IgD-negative memory B cell (primary cell): ENCODE measurements around the gene CAST. TPM values are rescaled to one million over a fixed set of nuclear protein-coding genes. Genes with fewer than 3 reads are reported as not detected.
A peak's percentile ranks its signal among the peaks of the same experiment; 100 is the strongest.

Experiments used
- H3K27ac Mint-ChIP-seq, 3 donors: one replicate each; pipeline ENCODE4 v1.8.0; 2020 to 2022; ENCODE audit warnings: mild to moderate bottlenecking in 3 of 3, mixed read lengths in 3 of 3, moderate library complexity in 1 of 3
- H3K27me3 Mint-ChIP-seq: one replicate; pipeline ENCODE4 v1.8.0; 2021; ENCODE audit warnings: mixed read lengths
- H3K36me3 Mint-ChIP-seq: one replicate; pipeline ENCODE4 v1.8.0; 2020; ENCODE audit warnings: mild to moderate bottlenecking, mixed read lengths
- H3K4me1 Mint-ChIP-seq, 3 donors: one replicate each; pipeline ENCODE4 v1.8.0; 2020 to 2022; ENCODE audit warnings: mixed read lengths in 3 of 3, mild to moderate bottlenecking in 1 of 3
- H3K4me3 Mint-ChIP-seq, 4 donors: one replicate each; pipeline ENCODE4 v1.8.0; 2020 to 2022; ENCODE audit warnings: mild to moderate bottlenecking in 4 of 4, mixed read lengths in 4 of 4, moderate library complexity in 3 of 4
- H3K9me3 Mint-ChIP-seq, 3 donors: one replicate each; pipeline ENCODE4 v1.8.0; 2020 to 2021; ENCODE audit warnings: mixed read lengths in 3 of 3, mild to moderate bottlenecking in 1 of 3
- polyA plus RNA-seq: library from polyadenylated mRNA; unstranded; fragments of 300-500 nt; fragmentation: Illumina TruSeq; gene quantifications from one replicate; pipeline ENCODE4 v1.2.3, GENCODE V29; 2021

CAST gene
- polyA plus RNA-seq, 1 donor from 2014 or later = 71.7 TPM

- Mint-ChIP-seq H3K9me3 (no peaks in the 10 kb centered on the region), H3K36me3 (peaks cover 6% of the 10 kb centered on the region), H3K27me3 (peaks cover 18% of the 10 kb centered on the region), H3K4me1 (peaks cover 12 to 22% (median 17%) of the 10 kb centered on the region in 3 donors), H3K27ac (no peak overlapping the region), H3K4me3 (no peak overlapping the region)
Measured at GRCh38 chr5:96652769-96653454, 9.3 kb upstream of the CAST start.

DNA sequence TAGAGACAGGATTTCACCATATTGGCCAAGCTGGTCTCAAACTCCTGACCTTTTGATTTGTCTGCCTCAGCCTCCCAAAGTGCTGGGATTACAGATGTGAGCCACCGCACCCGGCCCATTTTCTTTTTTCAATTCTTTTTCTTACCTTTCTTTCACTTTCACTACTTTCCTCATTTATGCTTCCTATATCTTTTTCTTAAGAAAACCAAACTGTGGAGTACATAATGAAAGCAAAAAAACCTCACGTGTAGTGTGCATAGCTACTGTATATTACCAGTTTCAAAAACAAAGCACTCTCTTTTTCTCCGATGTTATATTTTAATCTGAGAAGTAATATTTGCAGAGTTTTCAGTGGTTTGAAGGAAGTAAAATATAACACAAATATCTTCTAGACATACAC lies 8.0 kb upstream of the CAST start:
- Mint-ChIP-seq H3K36me3 (peaks cover 6% of the 10 kb centered on the region), H3K4me1 (peaks cover 10 to 20% (median 14%) of the 10 kb centered on the region in 3 donors), H3K27ac (peak overlapping the region in 1 of 3 donors; percentile 17), H3K4me3 (peak overlapping the region in 3 of 4 donors; percentile 25 to 70 (median 42)), H3K27me3 (peaks cover 18% of the 10 kb centered on the region), H3K9me3 (no peaks in the 10 kb centered on the region)

DNA sequence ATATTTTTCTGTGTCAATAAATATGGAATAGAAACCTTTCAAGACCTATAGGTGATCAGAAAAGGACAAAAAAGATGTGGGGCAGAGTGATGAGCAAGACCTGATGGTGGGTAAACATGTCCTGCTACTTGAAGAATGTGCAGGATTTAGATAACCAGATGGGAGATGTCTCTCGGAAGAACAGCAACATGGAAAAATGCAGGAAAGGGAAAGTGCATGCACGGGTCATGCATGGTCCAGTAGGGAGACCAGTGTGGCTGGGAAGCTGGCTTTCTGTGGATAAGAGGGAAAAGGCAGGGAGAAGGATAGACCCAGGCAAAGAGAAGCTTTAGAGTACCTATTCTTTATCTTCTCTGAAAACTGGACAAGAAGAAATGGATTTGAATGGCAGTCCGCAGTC lies 7.1 kb upstream of the CAST start:
- H3K4me3 Mint-ChIP-seq = peak overlapping the region in 1 of 4 donors; percentile 24
- H3K9me3 Mint-ChIP-seq = no peaks in the 10 kb centered on the region
- peak overlapping the region in 2 of 3 donors; percentile 10 to 24 for H3K27ac Mint-ChIP-seq
- H3K36me3 Mint-ChIP-seq = peaks cover 6% of the 10 kb centered on the region
- peaks cover 13 to 24% (median 16%) of the 10 kb centered on the region in 3 donors for H3K4me1 Mint-ChIP-seq
- peaks cover 18% of the 10 kb centered on the region for H3K27me3 Mint-ChIP-seq

DNA sequence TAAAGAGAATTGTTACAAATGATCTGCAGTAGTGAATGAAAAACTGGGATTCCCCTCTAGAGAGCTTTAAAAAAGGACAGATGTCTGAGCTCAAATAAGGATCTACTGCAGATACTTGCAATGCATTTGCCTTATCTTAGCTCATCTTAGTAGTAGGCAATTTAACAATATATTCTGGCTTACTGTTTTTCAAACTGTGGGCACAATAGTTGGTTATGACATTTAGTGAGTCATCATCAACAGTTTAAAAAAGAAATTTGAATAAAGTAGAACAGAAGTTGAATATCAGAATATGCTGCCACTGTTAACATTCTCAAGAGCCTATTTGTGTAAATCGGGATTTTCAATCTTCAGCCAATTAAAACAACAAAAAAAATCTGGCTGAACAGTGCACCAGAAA lies 6.7 kb upstream of the CAST start:
- H3K4me3 Mint-ChIP-seq = no peak overlapping the region
- H3K9me3 Mint-ChIP-seq = no peaks in the 10 kb centered on the region
- no peak overlapping the region for H3K27ac Mint-ChIP-seq
- peaks cover 18% of the 10 kb centered on the region for H3K27me3 Mint-ChIP-seq
- peaks cover 15 to 28% (median 19%) of the 10 kb centered on the region in 3 donors for H3K4me1 Mint-ChIP-seq
- H3K36me3 Mint-ChIP-seq = peaks cover 6% of the 10 kb centered on the region

GRCh38 chr5:96657068-96657467 lies 5.1 kb upstream of the CAST start:
- H3K4me3 Mint-ChIP-seq = peak overlapping the region in 3 of 4 donors; percentile 28 to 72 (median 55)
- H3K27me3 Mint-ChIP-seq = peaks cover 14% of the 10 kb centered on the region
- H3K27ac Mint-ChIP-seq = peak overlapping the region in 2 of 3 donors; percentile 1 to 3
- no peaks in the 10 kb centered on the region for H3K9me3 Mint-ChIP-seq
- H3K36me3 Mint-ChIP-seq = peaks cover 5% of the 10 kb centered on the region
- H3K4me1 Mint-ChIP-seq = peaks cover 22 to 34% (median 28%) of the 10 kb centered on the region in 3 donors

DNA sequence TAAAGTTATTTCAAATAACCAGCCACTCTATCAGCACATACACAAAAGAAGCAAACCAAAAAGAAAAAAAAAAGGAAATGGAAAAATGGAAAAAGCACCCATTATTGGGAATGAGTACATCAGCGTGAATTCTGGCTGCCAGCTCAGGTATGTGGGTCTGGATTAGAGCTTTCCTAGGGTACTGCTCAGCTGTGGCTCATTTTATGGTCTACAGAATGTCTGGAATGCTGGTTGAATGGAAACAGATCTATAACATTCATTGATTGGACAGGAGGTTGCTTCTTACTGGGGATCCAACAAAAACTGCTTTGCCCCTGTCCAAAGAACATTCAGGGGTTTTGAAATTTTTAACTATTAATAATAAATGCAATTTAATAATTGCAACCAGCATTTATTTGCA lies 3.9 kb upstream of the CAST start:
- Mint-ChIP-seq H3K36me3 (peaks cover 5% of the 10 kb centered on the region), H3K27ac (no peak overlapping the region), H3K27me3 (peaks cover 10% of the 10 kb centered on the region), H3K9me3 (no peaks in the 10 kb centered on the region), H3K4me1 (peaks cover 26 to 38% (median 33%) of the 10 kb centered on the region in 3 donors), H3K4me3 (no peak overlapping the region)

GRCh38 chr5:96659170-96659569 lies 3.0 kb upstream of the CAST start:
- H3K4me3 Mint-ChIP-seq = peak overlapping the region in 2 of 4 donors; percentile 17 to 31
- H3K27me3 Mint-ChIP-seq = peaks cover 7% of the 10 kb centered on the region
- H3K36me3 Mint-ChIP-seq = peaks cover 5% of the 10 kb centered on the region
- no peak overlapping the region for H3K27ac Mint-ChIP-seq
- H3K9me3 Mint-ChIP-seq = no peaks in the 10 kb centered on the region
- peaks cover 32 to 45% (median 37%) of the 10 kb centered on the region in 3 donors for H3K4me1 Mint-ChIP-seq

DNA sequence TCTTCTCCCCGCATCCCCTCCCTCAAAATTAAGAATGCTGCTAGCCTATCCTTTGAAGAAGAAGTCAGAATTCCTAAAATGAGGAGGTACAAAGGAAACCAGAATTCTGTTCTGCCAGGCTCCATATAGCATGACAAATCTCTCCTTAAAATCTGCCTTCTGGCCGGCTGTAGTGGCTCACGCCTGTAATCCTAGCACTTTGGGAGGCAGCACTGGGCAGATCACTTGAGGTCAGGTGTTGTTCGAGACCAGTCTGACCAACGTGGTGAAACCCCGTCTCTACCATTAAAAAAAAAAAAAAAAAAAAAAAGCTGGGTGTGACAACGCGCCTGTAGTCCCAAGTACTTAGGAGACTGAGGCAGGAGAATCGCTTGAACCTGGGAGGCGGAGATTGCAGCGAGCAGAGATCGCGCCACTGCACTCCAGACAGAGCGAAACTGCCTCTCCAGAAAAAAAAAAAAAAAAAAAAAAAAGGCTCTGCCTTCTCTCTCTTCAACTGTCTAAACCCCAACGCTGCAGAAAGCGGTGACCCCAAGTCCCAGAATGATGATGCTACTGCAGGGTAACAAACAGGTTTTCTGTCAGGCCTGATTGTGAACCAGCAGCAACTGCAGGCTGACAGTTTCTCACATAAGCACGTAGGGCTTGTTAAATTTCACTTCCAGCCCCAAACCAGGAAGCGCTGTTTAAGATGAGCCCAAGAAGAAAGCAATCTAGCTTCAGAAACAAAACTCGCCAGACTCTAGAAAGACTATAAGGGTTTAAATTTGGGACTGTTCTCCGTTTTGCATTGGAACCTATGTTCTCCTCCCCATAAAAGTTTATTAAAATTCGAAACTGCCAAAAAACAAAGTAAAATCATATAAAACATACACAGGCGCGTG lies 963 bp upstream of the CAST start:
- H3K4me3 Mint-ChIP-seq = peak overlapping the region; percentile 98 to 99 (median 99)

DNA sequence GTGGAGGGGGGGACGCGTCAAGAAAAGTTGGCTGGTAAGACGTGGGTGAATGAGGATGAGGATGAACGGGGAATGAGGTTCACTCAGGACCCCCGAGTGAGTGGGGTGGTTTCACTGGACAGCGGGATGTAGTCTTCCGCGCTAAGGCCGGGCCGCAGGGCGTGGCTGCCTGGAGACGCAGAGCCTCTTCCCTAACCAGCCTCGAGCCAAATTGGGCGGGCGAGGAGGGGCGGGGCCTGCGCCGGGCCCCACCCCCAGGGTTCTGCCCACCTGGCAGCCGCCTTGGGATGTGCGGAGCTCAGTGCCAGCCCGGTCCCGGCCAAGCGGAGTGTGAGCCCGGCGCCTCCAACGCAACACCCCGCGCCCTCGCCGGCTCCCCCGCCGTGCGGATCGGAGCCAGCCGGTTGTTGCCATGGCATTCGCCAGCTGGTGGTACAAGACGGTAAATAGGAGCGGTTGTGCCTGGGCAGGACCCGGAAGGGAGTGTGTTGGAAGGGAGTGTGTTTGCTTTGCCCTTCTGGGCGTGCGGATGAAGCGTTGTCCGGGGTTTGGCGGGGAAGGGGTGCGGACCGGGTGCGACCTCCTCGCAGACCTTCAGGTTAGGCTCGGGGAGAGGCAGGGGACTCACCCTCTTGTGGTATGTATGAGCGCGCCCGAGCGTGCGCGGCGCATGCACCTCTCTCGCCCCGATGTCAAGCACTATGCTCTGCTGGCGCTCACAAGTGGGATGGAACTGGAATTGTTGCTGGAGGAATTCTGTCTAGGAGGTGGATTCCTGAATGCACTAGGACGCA lies 746 bp downstream of the CAST start:
- H3K27me3 Mint-ChIP-seq = peaks cover 1% of the 10 kb centered on the region
- H3K36me3 Mint-ChIP-seq = no peaks in the 10 kb centered on the region
- peak overlapping the region; percentile 89 to 99 (median 98) for H3K27ac Mint-ChIP-seq
- peak overlapping the region; percentile 98 to 99 (median 98) for H3K4me3 Mint-ChIP-seq
- peaks cover 32 to 46% (median 38%) of the 10 kb centered on the region in 3 donors for H3K4me1 Mint-ChIP-seq
- H3K9me3 Mint-ChIP-seq = no peaks in the 10 kb centered on the region

More for the DNA sequence above, 963 bp upstream of the CAST start:
- no peaks in the 10 kb centered on the region for H3K9me3 Mint-ChIP-seq
- H3K4me1 Mint-ChIP-seq = peaks cover 37 to 45% (median 40%) of the 10 kb centered on the region in 3 donors
- peaks cover 2% of the 10 kb centered on the region for H3K36me3 Mint-ChIP-seq
- H3K27me3 Mint-ChIP-seq = peaks cover 1% of the 10 kb centered on the region
- H3K27ac Mint-ChIP-seq = peak overlapping the region; percentile 95 to 99 (median 97)

DNA sequence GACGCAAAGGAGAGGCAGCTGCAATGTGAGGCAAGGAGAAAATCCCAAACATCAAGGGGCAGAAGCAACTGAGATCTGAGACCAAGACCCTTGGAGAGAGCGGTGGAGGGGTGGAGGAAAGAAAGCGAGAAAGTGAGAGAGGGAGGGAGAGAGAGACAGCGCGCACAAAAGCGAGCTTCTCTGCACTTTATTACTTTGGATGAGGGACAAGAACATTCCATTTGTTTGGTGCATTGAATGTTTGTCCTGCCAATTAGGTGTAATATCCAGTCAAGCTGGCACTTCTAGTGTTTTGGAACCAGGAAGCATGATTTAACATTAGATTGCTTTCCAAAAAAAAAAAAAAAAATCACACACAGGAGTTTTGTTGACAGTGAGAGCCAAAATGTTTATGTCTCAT lies 1.4 kb downstream of the CAST start:
- H3K27me3 Mint-ChIP-seq = peaks cover 1% of the 10 kb centered on the region
- peak overlapping the region; percentile 89 to 99 (median 98) for H3K27ac Mint-ChIP-seq

DNA sequence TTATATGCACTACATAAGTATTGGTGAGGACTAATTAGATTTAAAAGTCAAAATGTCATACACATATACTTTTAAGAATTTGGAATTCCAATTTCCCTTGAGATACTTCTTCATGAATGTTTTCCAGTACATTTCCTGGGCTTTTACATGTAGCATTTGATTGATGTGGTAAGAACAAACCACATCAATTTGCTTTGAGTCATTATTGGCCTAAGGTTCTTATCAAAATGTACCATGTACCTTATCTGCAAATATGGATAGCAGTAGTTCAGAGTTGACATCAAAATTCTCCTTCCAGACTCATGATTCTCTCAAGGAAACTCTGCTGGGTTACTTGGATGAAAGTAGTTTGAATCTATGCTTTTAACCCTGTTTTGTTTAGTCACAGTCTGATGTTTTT lies 2.5 kb downstream of the CAST start:
- peak overlapping the region in 2 of 4 donors; percentile 30 to 99 for H3K4me3 Mint-ChIP-seq
- H3K4me1 Mint-ChIP-seq = peaks cover 35 to 54% (median 46%) of the 10 kb centered on the region in 3 donors
- peaks cover 1% of the 10 kb centered on the region for H3K36me3 Mint-ChIP-seq
- H3K9me3 Mint-ChIP-seq = no peaks in the 10 kb centered on the region
- peaks cover 1% of the 10 kb centered on the region for H3K27me3 Mint-ChIP-seq
- H3K27ac Mint-ChIP-seq = peak overlapping the region in 2 of 3 donors; percentile 3 to 10

More for the DNA sequence above, 1.4 kb downstream of the CAST start:
- peak overlapping the region; percentile 98 to 99 (median 98) for H3K4me3 Mint-ChIP-seq
- H3K36me3 Mint-ChIP-seq = no peaks in the 10 kb centered on the region
- no peaks in the 10 kb centered on the region for H3K9me3 Mint-ChIP-seq
- peaks cover 32 to 51% (median 45%) of the 10 kb centered on the region in 3 donors for H3K4me1 Mint-ChIP-seq

GRCh38 chr5:96668725-96669124 lies 6.5 kb downstream of the CAST start:
- H3K27me3 Mint-ChIP-seq = no peaks in the 10 kb centered on the region

DNA sequence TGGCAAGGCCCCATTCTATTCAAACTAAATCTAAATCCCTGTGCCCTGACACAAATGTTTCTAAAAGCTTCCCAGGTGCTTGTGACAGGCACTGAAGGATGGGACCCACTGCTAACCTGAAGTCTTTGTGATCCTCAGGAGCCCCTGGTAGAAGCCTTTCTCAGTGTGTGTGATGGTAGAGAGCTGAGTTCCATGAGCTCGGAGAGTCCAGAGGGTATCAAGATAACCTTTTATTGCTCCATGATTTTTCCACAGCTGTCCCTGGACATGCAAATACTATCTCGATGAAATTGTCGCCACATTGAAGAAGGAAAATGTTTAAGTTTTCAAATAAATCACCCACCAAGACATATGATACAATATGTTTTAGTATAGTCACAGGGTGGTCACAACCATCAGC lies 7.7 kb downstream of the CAST start:
- H3K27ac Mint-ChIP-seq = no peak overlapping the region
- H3K4me1 Mint-ChIP-seq = peaks cover 21 to 41% (median 26%) of the 10 kb centered on the region in 3 donors
- H3K4me3 Mint-ChIP-seq = peak overlapping the region in 1 of 4 donors; percentile 44
- H3K9me3 Mint-ChIP-seq = no peaks in the 10 kb centered on the region
- H3K36me3 Mint-ChIP-seq = peaks cover 1% of the 10 kb centered on the region
- no peaks in the 10 kb centered on the region for H3K27me3 Mint-ChIP-seq

More at GRCh38 chr5:96668725-96669124, 6.5 kb downstream of the CAST start:
- Mint-ChIP-seq H3K4me1 (peaks cover 26 to 51% (median 29%) of the 10 kb centered on the region in 3 donors), H3K36me3 (peaks cover 1% of the 10 kb centered on the region), H3K9me3 (no peaks in the 10 kb centered on the region), H3K27ac (peak overlapping the region in 1 of 3 donors; percentile 39), H3K4me3 (no peak overlapping the region)

DNA sequence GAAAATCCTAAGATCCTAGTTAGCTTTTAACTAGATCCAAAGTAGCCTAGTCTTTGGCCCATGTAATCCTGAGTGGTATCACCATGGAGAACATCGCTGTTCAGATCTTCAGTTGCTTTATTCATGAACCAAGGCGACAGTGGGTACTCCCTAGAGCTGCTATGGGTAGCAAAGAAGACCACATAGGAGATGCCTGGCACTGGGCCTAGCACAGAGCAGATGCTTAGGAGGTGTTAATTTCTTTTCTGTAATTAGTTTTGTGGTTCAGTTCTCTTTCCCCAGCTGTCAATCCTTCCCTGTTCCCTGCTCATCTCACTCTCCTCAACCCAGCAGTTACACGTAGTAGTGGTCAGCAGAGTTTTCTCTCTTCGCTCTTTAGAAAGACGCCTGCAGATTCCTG lies 9.3 kb downstream of the CAST start:
- Mint-ChIP-seq H3K9me3 (no peaks in the 10 kb centered on the region), H3K4me1 (peaks cover 14 to 38% (median 25%) of the 10 kb centered on the region in 3 donors), H3K27ac (no peak overlapping the region), H3K4me3 (peak overlapping the region in 1 of 4 donors; percentile 66), H3K27me3 (no peaks in the 10 kb centered on the region), H3K36me3 (peaks cover 4% of the 10 kb centered on the region)
